Upper lobe of left lung (tissue), 4 donors: ENCODE data around the gene TMEM176A.

Experiments
- CTCF ChIP-seq, 6 experiments: fragments of 450-650 bp in 4 of 6; fragments of 200-600 bp in 2 of 6; sonication (generic) in 2 of 6; IDR thresholded peaks; one replicate each; pipeline ENCODE4 v1.5.1; 2016 to 2019; ENCODE audit warnings: antibody characterized with exemption in 6 of 6
- POLR2AphosphoS5 ChIP-seq, 2 donors: sonication (generic); formaldehyde crosslinking; IDR thresholded peaks; one replicate each; pipeline ENCODE4 v1.5.1; 2017; ENCODE audit warnings: antibody characterized with exemption in 2 of 2

GRCh38 chr7:150778738-150779301, 21.7 kb upstream of the TMEM176A start:
- TF ChIP-seq CTCF (IDR thresholded peaks at IDR 0.05), result peak; percentile 69 to 87 (median 76)
- TF ChIP-seq POLR2AphosphoS5 (IDR thresholded peaks at IDR 0.05), result no peak
